Activated CD4-positive, alpha-beta memory T cell treated with anti-CD3 and anti-CD28 coated beads for 36 hours (primary cell): ENCODE measurements around the gene GRM2. TPM values are rescaled to one million over a fixed set of nuclear protein-coding genes. Genes with fewer than 3 reads are reported as not detected.

Experiments
- CTCF ChIA-PET: fragments of 350-600 bp; sonication (Branson Sonifier 250); formaldehyde crosslinking; loops from one replicate; lab custom pipeline; 2021; ENCODE audit warnings: antibody characterized with exemption, inconsistent platforms; lab: Charles Lee
- POLR2A ChIA-PET: fragments of 350-600 bp; sonication (Branson Sonifier 250); formaldehyde crosslinking; loops from one replicate; lab custom pipeline; 2021; ENCODE audit warnings: antibody characterized with exemption; lab: Charles Lee
- DNase-seq: peaks from one replicate; pipeline ENCODE4 v3.0.0-alpha.2; 2020
- H3K27ac Mint-ChIP-seq: one replicate; pipeline ENCODE4 v1.8.0; 2021; ENCODE audit warnings: mixed read lengths
- H3K27me3 Mint-ChIP-seq: one replicate; pipeline ENCODE4 v1.8.0; 2021; ENCODE audit warnings: mixed read lengths
- H3K36me3 Mint-ChIP-seq: one replicate; pipeline ENCODE4 v1.8.0; 2021; ENCODE audit warnings: mixed read lengths
- H3K4me1 Mint-ChIP-seq: one replicate; pipeline ENCODE4 v1.8.0; 2021; ENCODE audit warnings: low read depth, mixed read lengths
- H3K4me3 Mint-ChIP-seq: one replicate; pipeline ENCODE4 v1.8.0; 2021; ENCODE audit warnings: mild to moderate bottlenecking, mixed read lengths
- H3K9me3 Mint-ChIP-seq: one replicate; pipeline ENCODE4 v1.8.0; 2021; ENCODE audit warnings: mixed read lengths
- intact Hi-C: fragments of 100-400 bp; cut with micrococcal nuclease; formaldehyde crosslinking; loops from one replicate; pipeline ENCODE4 v1.15.1; 2023
- total RNA-seq, 2 experiments: library from RNA; stranded (reverse); gene quantifications; one replicate each; pipeline ENCODE4 v1.2.3, GENCODE V29; 2021

GRM2 gene
- total RNA-seq, 2 experiments from 2014 or later, result 0.22 to 0.29 TPM

- no peak for DNase-seq
- peaks cover 22% of the 10 kb centered on the region for H3K36me3 Mint-ChIP-seq
- H3K4me1 Mint-ChIP-seq, result peaks cover 79% of the 10 kb centered on the region
- peak overlapping the region; percentile 79 for H3K27ac Mint-ChIP-seq
- no peak overlapping the region for H3K4me3 Mint-ChIP-seq
- CTCF ChIA-PET, result interaction anchor here (1.1 to 7.3 kb wide), 10 partner anchors 9 to 291 kb away, joined by 3 to 202 read pairs (median 11); partner anchors contain the start of genes DCAF1, RAD54L2 and TEX264
- no peaks in the 10 kb centered on the region for H3K27me3 Mint-ChIP-seq
- intact Hi-C loops, result loop anchor here (10.0 kb wide), 1 partner anchor 374 kb away; the partner anchor contains the start of gene DUSP7
- POLR2A ChIA-PET, result interaction anchor here (0.6 to 2.2 kb wide), 3 partner anchors 8 to 195 kb away, joined by 3 to 14 read pairs (median 12); partner anchors contain the start of gene TEX264
- H3K9me3 Mint-ChIP-seq, result no peaks in the 10 kb centered on the region
These were observed 26.1 kb upstream of the GRM2 start for GRCh38 chr3:51680663-51681230.

- peak; percentile 63 for DNase-seq
- intact Hi-C loops, result loop anchor here (10.0 kb wide), 1 partner anchor 373 kb away; the partner anchor contains the start of gene DUSP7
- no peak overlapping the region for H3K4me3 Mint-ChIP-seq
- peaks cover 79% of the 10 kb centered on the region for H3K4me1 Mint-ChIP-seq
- no peaks in the 10 kb centered on the region for H3K9me3 Mint-ChIP-seq
- no peaks in the 10 kb centered on the region for H3K27me3 Mint-ChIP-seq
- ChIA-PET CTCF (interaction anchor here (0.6 to 7.3 kb wide), 20 partner anchors 11 to 292 kb away, joined by 3 to 202 read pairs (median 5); partner anchors contain the start of genes DCAF1, RAD54L2 and TEX264), POLR2A (interaction anchor here (0.6 to 2.2 kb wide), 6 partner anchors 9 to 195 kb away, joined by 3 to 21 read pairs (median 10); partner anchors contain the start of genes DCAF1 and TEX264)
- peak overlapping the region; percentile 79 for H3K27ac Mint-ChIP-seq
- H3K36me3 Mint-ChIP-seq, result peaks cover 24% of the 10 kb centered on the region
These were observed 25.4 kb upstream of the GRM2 start for GRCh38 chr3:51681453-51681852.

GRCh38 chr3:51682079-51682478 is 24.8 kb upstream of the GRM2 start:
- POLR2A ChIA-PET, result interaction anchor here (0.6 to 2.2 kb wide), 7 partner anchors 10 to 298 kb away, joined by 3 to 21 read pairs (median 8); partner anchors contain the start of genes DCAF1 and TEX264
- Mint-ChIP-seq H3K4me3 (no peak overlapping the region), H3K36me3 (peaks cover 28% of the 10 kb centered on the region)

GRCh38 chr3:51682526-51682925 is 24.3 kb upstream of the GRM2 start:
- CTCF ChIA-PET, result interaction anchor here (0.5 to 7.3 kb wide), 34 partner anchors 8 to 293 kb away, joined by 3 to 202 read pairs (median 4); partner anchors contain the start of genes DCAF1, RAD54L2 and TEX264
- Mint-ChIP-seq H3K27me3 (no peaks in the 10 kb centered on the region), H3K4me1 (peaks cover 86% of the 10 kb centered on the region), H3K36me3 (peaks cover 31% of the 10 kb centered on the region), H3K4me3 (no peak overlapping the region), H3K27ac (no peak overlapping the region), H3K9me3 (no peaks in the 10 kb centered on the region)
- POLR2A ChIA-PET, result interaction anchor here (0.6 to 2.2 kb wide), 7 partner anchors 10 to 299 kb away, joined by 3 to 21 read pairs (median 8); partner anchors contain the start of genes DCAF1 and TEX264
- intact Hi-C loops, result loop anchor here (1.0 to 10.0 kb wide), 5 partner anchors 11 to 372 kb away; partner anchors contain the start of genes DUSP7, RBM15B and TEX264
- DNase-seq, result no peak

More at GRCh38 chr3:51682079-51682478, 24.8 kb upstream of the GRM2 start:
- CTCF ChIA-PET, result interaction anchor here (0.5 to 7.3 kb wide), 36 partner anchors 9 to 293 kb away, joined by 3 to 202 read pairs (median 4); partner anchors contain the start of genes DCAF1, RAD54L2 and TEX264
- DNase-seq, result peak; percentile 86
- Mint-ChIP-seq H3K4me1 (peaks cover 83% of the 10 kb centered on the region), H3K27ac (peak overlapping the region; percentile 79), H3K27me3 (no peaks in the 10 kb centered on the region), H3K9me3 (no peaks in the 10 kb centered on the region)
- intact Hi-C loops, result loop anchor here (1.0 to 10.0 kb wide), 5 partner anchors 11 to 373 kb away; partner anchors contain the start of genes DUSP7, RBM15B and TEX264

DNA sequence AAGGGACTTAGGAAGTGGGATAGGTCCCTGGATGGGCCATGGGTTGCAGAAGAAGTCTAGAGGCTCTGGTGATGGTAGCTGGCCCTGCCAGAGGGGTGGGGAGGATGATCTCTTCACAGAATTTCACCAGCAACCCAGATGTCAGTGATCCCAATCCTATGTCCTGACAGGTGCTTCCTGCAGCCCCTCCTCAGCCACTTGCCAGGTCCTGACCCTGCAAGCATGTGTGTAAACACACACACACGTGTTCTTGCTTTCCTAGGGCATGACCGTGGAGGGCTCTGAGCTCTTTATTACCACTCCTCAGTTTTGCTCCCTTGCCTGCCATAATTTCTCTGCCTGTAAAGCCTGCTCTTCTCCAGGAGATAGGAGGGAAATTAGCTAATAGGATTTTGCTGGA is 23.3 kb upstream of the GRM2 start:
- peak overlapping the region; percentile 15 for H3K27ac Mint-ChIP-seq
- H3K9me3 Mint-ChIP-seq, result no peaks in the 10 kb centered on the region
- intact Hi-C loops, result loop anchor here (2.0 to 10.0 kb wide), 3 partner anchors 45 to 371 kb away; partner anchors contain the start of genes DUSP7 and RBM15B
- peaks cover 35% of the 10 kb centered on the region for H3K36me3 Mint-ChIP-seq
- POLR2A ChIA-PET, result interaction anchor here (0.8 kb wide), 1 partner anchor 11 kb away, joined by 3 read pairs; no protein-coding TSS in a partner anchor
- no peaks in the 10 kb centered on the region for H3K27me3 Mint-ChIP-seq
- no peak for DNase-seq
- H3K4me1 Mint-ChIP-seq, result peaks cover 86% of the 10 kb centered on the region
- H3K4me3 Mint-ChIP-seq, result no peak overlapping the region
- CTCF ChIA-PET, result interaction anchor here (2.9 to 7.3 kb wide), 3 partner anchors 13 to 294 kb away, joined by 22 to 202 read pairs (median 168); partner anchors contain the start of genes DCAF1 and TEX264

GRCh38 chr3:51684971-51685751 is 21.7 kb upstream of the GRM2 start:
- peaks cover 80% of the 10 kb centered on the region for H3K4me1 Mint-ChIP-seq
- H3K27me3 Mint-ChIP-seq, result no peaks in the 10 kb centered on the region
- POLR2A ChIA-PET, result interaction anchor here (1.3 to 1.8 kb wide), 2 partner anchors 10 to 186 kb away, joined by 6 to 15 read pairs; partner anchors contain the start of gene DCAF1
- H3K36me3 Mint-ChIP-seq, result peaks cover 42% of the 10 kb centered on the region
- intact Hi-C loops, result loop anchor here (10.0 kb wide), 1 partner anchor 370 kb away; the partner anchor contains the start of gene DUSP7
- CTCF ChIA-PET, result interaction anchor here (1.5 to 7.3 kb wide), 9 partner anchors 10 to 185 kb away, joined by 3 to 202 read pairs (median 7); partner anchors contain the start of genes DCAF1 and TEX264
- peak; percentile 30 for DNase-seq
- no peak overlapping the region for H3K4me3 Mint-ChIP-seq
- no peaks in the 10 kb centered on the region for H3K9me3 Mint-ChIP-seq
- peak overlapping the region; percentile 91 for H3K27ac Mint-ChIP-seq

DNA sequence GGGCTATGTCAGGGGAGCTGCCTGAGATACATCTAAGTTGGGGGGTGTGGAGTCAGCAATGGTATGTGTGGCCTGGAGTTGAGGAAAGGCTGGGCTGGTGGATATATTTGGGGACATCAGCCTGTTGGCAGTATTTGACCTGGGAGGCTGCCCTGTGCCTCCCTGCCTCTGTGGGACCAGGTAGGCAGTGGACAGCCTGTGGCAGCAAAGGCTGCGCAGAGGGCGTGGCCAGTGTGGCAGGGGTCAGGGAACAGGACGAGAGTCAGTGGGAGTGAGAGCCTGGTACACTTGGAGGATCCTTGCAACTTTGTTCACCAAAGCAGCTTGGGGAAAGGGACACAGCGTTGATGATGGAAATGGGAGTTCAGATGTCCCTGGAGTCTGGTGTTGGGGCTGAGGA is 20.8 kb upstream of the GRM2 start:
- Mint-ChIP-seq H3K4me3 (peak overlapping the region; percentile 28), H3K4me1 (peaks cover 78% of the 10 kb centered on the region), H3K27me3 (no peaks in the 10 kb centered on the region), H3K9me3 (no peaks in the 10 kb centered on the region), H3K27ac (peak overlapping the region; percentile 91), H3K36me3 (peaks cover 42% of the 10 kb centered on the region)
- no peak for DNase-seq
- CTCF ChIA-PET, result interaction anchor here (1.1 to 3.1 kb wide), 8 partner anchors 11 to 186 kb away, joined by 3 to 17 read pairs (median 7); partner anchors contain the start of gene DCAF1
- POLR2A ChIA-PET, result interaction anchor here (1.3 to 1.8 kb wide), 3 partner anchors 11 to 186 kb away, joined by 4 to 15 read pairs (median 6); partner anchors contain the start of gene DCAF1
- intact Hi-C loops, result loop anchor here (1.0 to 10.0 kb wide), 2 partner anchors 11 to 369 kb away; partner anchors contain the start of gene DUSP7

DNA sequence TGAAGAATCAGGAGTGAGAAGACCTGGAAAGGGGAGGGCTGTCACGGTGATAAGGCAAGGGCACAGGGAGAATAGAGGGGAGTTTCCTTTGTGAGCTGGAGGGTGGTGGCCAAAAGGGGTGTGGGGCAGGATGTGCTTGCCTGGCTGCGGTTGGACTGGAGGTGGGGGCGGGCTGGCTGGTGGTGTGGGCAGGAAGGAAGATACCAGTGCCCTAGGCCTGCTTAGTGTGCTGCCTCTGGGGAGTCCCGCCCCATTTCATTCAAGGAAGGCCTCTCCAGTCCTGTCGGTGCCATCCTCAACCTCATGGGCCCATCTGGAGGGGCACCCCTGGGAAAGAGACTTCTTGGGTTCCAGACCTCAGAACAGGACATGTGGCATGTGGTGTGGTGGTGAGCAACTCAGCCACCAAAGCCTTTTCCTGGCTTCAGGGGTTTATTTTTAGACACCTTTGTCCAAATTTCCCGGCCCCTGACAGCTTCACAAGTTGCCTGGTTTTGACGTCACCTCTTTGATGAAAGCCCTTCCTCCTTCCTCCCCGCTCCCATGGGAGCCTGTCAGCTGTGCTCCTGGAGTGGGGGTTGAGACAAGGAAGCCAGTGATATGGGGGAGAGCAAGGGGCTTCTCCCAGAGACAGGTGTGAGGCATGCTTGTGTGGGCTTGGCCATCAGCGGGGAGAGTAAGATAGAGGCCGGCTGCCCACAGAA is 20.2 kb upstream of the GRM2 start:
- POLR2A ChIA-PET, result interaction anchor here (1.3 to 1.8 kb wide), 4 partner anchors 12 to 302 kb away, joined by 3 to 15 read pairs (median 5); partner anchors contain the start of genes DCAF1 and MANF
- DNase-seq, result peak; percentile 95
- Mint-ChIP-seq H3K4me1 (peaks cover 72% of the 10 kb centered on the region), H3K27me3 (no peaks in the 10 kb centered on the region), H3K9me3 (no peaks in the 10 kb centered on the region), H3K36me3 (peaks cover 42% of the 10 kb centered on the region), H3K27ac (peak overlapping the region; percentile 91), H3K4me3 (peak overlapping the region; percentile 28)
- CTCF ChIA-PET, result interaction anchor here (1.1 to 3.1 kb wide), 9 partner anchors 12 to 186 kb away, joined by 3 to 17 read pairs (median 7); partner anchors contain the start of gene DCAF1
- intact Hi-C loops, result loop anchor here (1.0 to 10.0 kb wide), 2 partner anchors 11 to 368 kb away; partner anchors contain the start of gene DUSP7

- Mint-ChIP-seq H3K27ac (peak overlapping the region; percentile 91), H3K4me3 (no peak overlapping the region), H3K9me3 (no peaks in the 10 kb centered on the region), H3K4me1 (peaks cover 63% of the 10 kb centered on the region), H3K27me3 (no peaks in the 10 kb centered on the region), H3K36me3 (peaks cover 40% of the 10 kb centered on the region)
- intact Hi-C loops, result loop anchor here (10.0 kb wide), 1 partner anchor 367 kb away; the partner anchor contains the start of gene DUSP7
- POLR2A ChIA-PET, result interaction anchor here (1.3 to 1.5 kb wide), 2 partner anchors 15 to 303 kb away, joined by 3 to 4 read pairs; partner anchors contain the start of gene MANF
- CTCF ChIA-PET, result interaction anchor here (1.1 to 3.1 kb wide), 5 partner anchors 13 to 186 kb away, joined by 3 to 14 read pairs (median 5); no protein-coding TSS in a partner anchor
- DNase-seq, result no peak
These were observed 19.2 kb upstream of the GRM2 start for GRCh38 chr3:51687431-51688205.
